Esophagus muscularis mucosa (tissue), 3 donors: ENCODE results near the gene KBTBD2.

Experiments used
- CTCF ChIP-seq, 3 experiments: fragments of 200-600 bp in 2 of 3; fragments of 450-650 bp in 1 of 3; sonication (generic) in 2 of 3; IDR thresholded peaks; one replicate each; pipeline ENCODE4 v1.5.1; 2017 to 2019; ENCODE audit warnings: antibody characterized with exemption in 3 of 3, mild to moderate bottlenecking in 2 of 3, moderate library complexity in 1 of 3
- POLR2A ChIP-seq: fragments of 450-650 bp; IDR thresholded peaks from one replicate; pipeline ENCODE4 v1.6.1; 2017; ENCODE audit warnings: antibody characterized with exemption, moderate library complexity, mild to moderate bottlenecking, low read depth
- POLR2AphosphoS5 ChIP-seq, 2 donors: sonication (generic); formaldehyde crosslinking; IDR thresholded peaks; one replicate each; pipeline ENCODE4 v1.6.1; 2017; ENCODE audit warnings: antibody characterized with exemption in 2 of 2

GRCh38 chr7:32928785-32929298 lies 37.3 kb upstream of the KBTBD2 start:
- TF ChIP-seq CTCF (IDR thresholded peaks at IDR 0.05): no peak
- no peak for TF ChIP-seq POLR2A
- TF ChIP-seq POLR2AphosphoS5 (IDR thresholded peaks at IDR 0.05): no peak
